ENCODE data around the gene DIP2C.

Gene DIP2C

GRCh38 chr10:565676-566075, 123.8 kb downstream of the DIP2C start:
- no peak for DNase-seq

- DNase-seq, result no peak
Observed at GRCh38 chr10:565146-565545, 124.3 kb downstream of the DIP2C start.

GRCh38 chr10:563827-564226, 125.6 kb downstream of the DIP2C start:
- DNase-seq, result no peak

GRCh38 chr10:562142-562541, 127.3 kb downstream of the DIP2C start:
- no peak for DNase-seq

GRCh38 chr10:561721-562120, 127.7 kb downstream of the DIP2C start:
- DNase-seq, result no peak

- no peak for DNase-seq
Observed at GRCh38 chr10:560314-560992, 129.0 kb downstream of the DIP2C start.

GRCh38 chr10:559767-560047, 129.8 kb downstream of the DIP2C start:
- no peak for DNase-seq

- DNase-seq, result no peak
Observed at GRCh38 chr10:558891-559766, 130.3 kb downstream of the DIP2C start.

GRCh38 chr10:558364-558763, 131.1 kb downstream of the DIP2C start:
- DNase-seq, result no peak

- no peak for DNase-seq
Observed at GRCh38 chr10:557792-558328, 131.6 kb downstream of the DIP2C start.

GRCh38 chr10:556971-557637, 132.4 kb downstream of the DIP2C start:
- DNase-seq, result no peak

- DNase-seq, result no peak
Observed at GRCh38 chr10:555682-556350, 133.7 kb downstream of the DIP2C start.

- no peak for DNase-seq
Observed at GRCh38 chr10:555281-555680, 134.2 kb downstream of the DIP2C start.

- no peak for DNase-seq
Observed at GRCh38 chr10:554182-554848, 135.2 kb downstream of the DIP2C start.

GRCh38 chr10:553233-553632, 136.2 kb downstream of the DIP2C start:
- no peak for DNase-seq

- no peak for DNase-seq
Observed at GRCh38 chr10:552679-553078, 136.8 kb downstream of the DIP2C start.

- DNase-seq, result no peak
Observed at GRCh38 chr10:551373-552252, 137.9 kb downstream of the DIP2C start.

- no peak for DNase-seq
Observed at GRCh38 chr10:550665-551372, 138.6 kb downstream of the DIP2C start.

- DNase-seq, result no peak
Observed at GRCh38 chr10:549391-549790, 140.1 kb downstream of the DIP2C start.

- DNase-seq, result no peak
Observed at GRCh38 chr10:548238-548901, 141.1 kb downstream of the DIP2C start.
